ENCODE data around the gene CLEC4C.
"Not testable (repeated sequence)": the region's sequence is repeated elsewhere in the genome, so short reads cannot be mapped to it uniquely, and the experiment has no call there.

The CLEC4C gene

GRCh38 chr12:7751394-7751793, 4.2 kb upstream of the CLEC4C start:
- DNase-seq (ENCODE audit: insufficient read length, low spot score) (no peak), FAIRE-seq (no peak)
- TF ChIP-seq POLR2A (IDR thresholded peaks at IDR 0.05; ENCODE audit: low read depth, low read length), result no peak

GRCh38 chr12:7750350-7750749, 3.2 kb upstream of the CLEC4C start:
- no peak for TF ChIP-seq POLR2A (IDR thresholded peaks at IDR 0.05; ENCODE audit: low read depth, low read length)
- DNase-seq (ENCODE audit: insufficient read length, low spot score) (no peak), FAIRE-seq (no peak)

GRCh38 chr12:7749442-7749841, 2.3 kb upstream of the CLEC4C start:
- FAIRE-seq (no peak), DNase-seq (ENCODE audit: insufficient read length, low spot score) (no peak)
- no peak for TF ChIP-seq POLR2A (IDR thresholded peaks at IDR 0.05; ENCODE audit: low read depth, low read length)

- DNase-seq (ENCODE audit: insufficient read length, low spot score) (no peak), FAIRE-seq (no peak)
- no peak for TF ChIP-seq POLR2A (IDR thresholded peaks at IDR 0.05; ENCODE audit: low read depth, low read length)
These were observed 1.7 kb upstream of the CLEC4C start for GRCh38 chr12:7748852-7749251.

- DNase-seq (ENCODE audit: insufficient read length, low spot score) (no peak), FAIRE-seq (no peak)
- TF ChIP-seq POLR2A (IDR thresholded peaks at IDR 0.05; ENCODE audit: low read depth, low read length), result no peak
These were observed 14.2 kb downstream of the CLEC4C start for GRCh38 chr12:7732993-7733392.

GRCh38 chr12:7731486-7731885, 15.7 kb downstream of the CLEC4C start:
- TF ChIP-seq POLR2A (IDR thresholded peaks at IDR 0.05; ENCODE audit: low read depth, low read length), result no peak
- FAIRE-seq (no peak), DNase-seq (ENCODE audit: insufficient read length, low spot score) (no peak)

- DNase-seq (ENCODE audit: insufficient read length, low spot score); FAIRE-seq: not testable (repeated sequence)
These were observed 16.2 kb downstream of the CLEC4C start for GRCh38 chr12:7730984-7731383.

GRCh38 chr12:7729746-7730145, 17.4 kb downstream of the CLEC4C start:
- DNase-seq (ENCODE audit: insufficient read length, low spot score), result no peak
- TF ChIP-seq POLR2A (IDR thresholded peaks at IDR 0.05; ENCODE audit: low read depth, low read length), result no peak
- no peak for FAIRE-seq

GRCh38 chr12:7723926-7724325, 23.2 kb downstream of the CLEC4C start:
- FAIRE-seq, result no peak
- no peak for DNase-seq (ENCODE audit: insufficient read length, low spot score)
- TF ChIP-seq POLR2A (IDR thresholded peaks at IDR 0.05; ENCODE audit: low read depth, low read length), result no peak

GRCh38 chr12:7719946-7720730, 27.0 kb downstream of the CLEC4C start:
- FAIRE-seq, result no peak

GRCh38 chr12:7716381-7716780, 30.8 kb downstream of the CLEC4C start:
- no peak for DNase-seq (ENCODE audit: insufficient read length, low spot score)
- no peak for TF ChIP-seq POLR2A (IDR thresholded peaks at IDR 0.05; ENCODE audit: low read depth, low read length)
- FAIRE-seq, result no peak

More at GRCh38 chr12:7719946-7720730, 27.0 kb downstream of the CLEC4C start:
- DNase-seq (ENCODE audit: insufficient read length, low spot score), result no peak
- no peak for TF ChIP-seq POLR2A (IDR thresholded peaks at IDR 0.05; ENCODE audit: low read depth, low read length)

- FAIRE-seq, result no peak
- TF ChIP-seq POLR2A (IDR thresholded peaks at IDR 0.05; ENCODE audit: low read depth, low read length), result no peak
- DNase-seq (ENCODE audit: insufficient read length, low spot score), result no peak
These were observed 34.2 kb downstream of the CLEC4C start for GRCh38 chr12:7712841-7713442.

GRCh38 chr12:7711133-7711532, 36.0 kb downstream of the CLEC4C start, which contains the start of gene DPPA3:
Gene DPPA3 (plus strand): TSS chr12:7711433. CDS start chr12:7711571, 138 bp downstream.
- TF ChIP-seq POLR2A (IDR thresholded peaks at IDR 0.05; ENCODE audit: low read depth, low read length), result no peak
- FAIRE-seq (no peak), DNase-seq (ENCODE audit: insufficient read length, low spot score) (no peak)

GRCh38 chr12:7709969-7710675, 37.1 kb downstream of the CLEC4C start:
- DNase-seq (ENCODE audit: insufficient read length, low spot score) (no peak), FAIRE-seq (no peak)
- TF ChIP-seq POLR2A (IDR thresholded peaks at IDR 0.05; ENCODE audit: low read depth, low read length), result no peak

Data from H54 (cell line).